AG04449 (cell line): ENCODE measurements around the gene GJD2.

Source experiments
- CTCF ChIA-PET: fragments of 350-600 bp; formaldehyde crosslinking; extraction: SDS; loops from one replicate; lab custom pipeline; 2021; ENCODE audit warnings: antibody characterized with exemption; lab: Yijun Ruan, JAX
- POLR2A ChIA-PET: fragments of 400-600, 350-600 bp; formaldehyde crosslinking; extraction: SDS; loops from one replicate; lab custom pipeline; 2020; ENCODE audit warnings: antibody characterized with exemption, inconsistent platforms; lab: Yijun Ruan, JAX
- DNase-seq: peaks from one replicate; pipeline ENCODE4 v3.0.0-alpha.2; 2010; ENCODE audit warnings: low read depth, low spot score
- H3K4me3 ChIP-seq: 2 replicates; pipeline ENCODE4 v1.5.1; 2011; ENCODE audit warnings: low read depth, mild to moderate bottlenecking, control low read depth, low read length
- CTCF ChIP-seq: IDR thresholded peaks from one replicate; pipeline ENCODE4 v1.5.1; 2011; ENCODE audit warnings: mild to moderate bottlenecking, moderate library complexity, low read length, control low read depth, inconsistent platforms; ENCODE audit not compliant: insufficient read depth; ENCODE audit errors: missing control alignments

Gene GJD2

GRCh38 chr15:34729056-34729455 lies 25.7 kb downstream of the GJD2 start:
- no peak overlapping the region for H3K4me3 ChIP-seq
- ChIA-PET CTCF (interaction anchor here (1.5 kb wide), 1 partner anchor 21 kb away, joined by 9 read pairs; no protein-coding TSS in a partner anchor), POLR2A (no interaction called here)
- DNase-seq, result no peak
- TF ChIP-seq CTCF, result no peak

GRCh38 chr15:34726406-34727100 lies 28.2 kb downstream of the GJD2 start:
- ChIA-PET CTCF (interaction anchor here (1.6 kb wide), 1 partner anchor 18 kb away, joined by 7 read pairs; no protein-coding TSS in a partner anchor), POLR2A (no interaction called here)
- no peak overlapping the region for H3K4me3 ChIP-seq
- TF ChIP-seq CTCF, result no peak
- DNase-seq, result no peak

- CTCF ChIA-PET, result interaction anchor here (1.0 to 3.3 kb wide), 2 partner anchors 17 to 111 kb away, joined by 3 to 14 read pairs; no protein-coding TSS in a partner anchor
- H3K4me3 ChIP-seq, result no peak overlapping the region
- no peak for DNase-seq
- no peak for TF ChIP-seq CTCF
- POLR2A ChIA-PET, result no interaction called here
Measured at GRCh38 chr15:34725556-34725955, 29.2 kb downstream of the GJD2 start.

GRCh38 chr15:34724481-34724880 lies 30.3 kb downstream of the GJD2 start:
- no peak overlapping the region for H3K4me3 ChIP-seq
- ChIA-PET CTCF (interaction anchor here (0.7 to 3.3 kb wide), 3 partner anchors 15 to 220 kb away, joined by 3 to 14 read pairs (median 3); no protein-coding TSS in a partner anchor), POLR2A (no interaction called here)
- no peak for DNase-seq
- no peak for TF ChIP-seq CTCF

- CTCF ChIA-PET, result interaction anchor here (0.7 to 1.1 kb wide), 3 partner anchors 11 to 20 kb away, joined by 3 to 5 read pairs (median 3); no protein-coding TSS in a partner anchor
- DNase-seq, result no peak
- peak overlapping the region; percentile 32; the same call in 1 of the 2 replicates for H3K4me3 ChIP-seq
- TF ChIP-seq CTCF, result no peak
- POLR2A ChIA-PET, result no interaction called here
Measured at GRCh38 chr15:34722439-34722836, 32.4 kb downstream of the GJD2 start.

GRCh38 chr15:34721802-34722438 lies 32.9 kb downstream of the GJD2 start:
- peak overlapping the region; percentile 32 for H3K4me3 ChIP-seq
- no peak for TF ChIP-seq CTCF
- POLR2A ChIA-PET, result no interaction called here
- no peak for DNase-seq
- CTCF ChIA-PET, result interaction anchor here (0.7 to 1.1 kb wide), 2 partner anchors 10 to 13 kb away, joined by 3 to 5 read pairs; no protein-coding TSS in a partner anchor
